ENCODE data around the gene ADAMTSL5. TPM values are rescaled to one million over a fixed set of nuclear protein-coding genes. Genes with fewer than 3 reads are reported as not detected.

ADAMTSL5 gene
- total RNA-seq, 2 donors from 2014 or later, result 2.2 to 7.3 TPM

GRCh38 chr19:1460033-1460995 is 52.5 kb downstream of the ADAMTSL5 start:
- H3K27me3 ChIP-seq, result peaks cover 29% of the 10 kb centered on the region
- DNase-seq, result no peak

GRCh38 chr19:1459479-1459878 is 53.3 kb downstream of the ADAMTSL5 start:
- Histone ChIP-seq H3K4me1 (peaks cover 3% of the 10 kb centered on the region), H3K9me3 (no peaks in the 10 kb centered on the region), H3K9ac (ENCODE audit: low read depth in 2 of 2, low read length in 2 of 2) (no peak overlapping the region), H3K36me3 (no peaks in the 10 kb centered on the region), H3K4me3 (no peak overlapping the region), H3K27me3 (peaks cover 30% of the 10 kb centered on the region), H3K27ac (no peak overlapping the region)
- intact Hi-C loops (cut with DNase I), result no loop called here
- DNase-seq, result no peak
- TF ChIP-seq CTCF (IDR thresholded peaks at IDR 0.05), result no peak

More at GRCh38 chr19:1460033-1460995, 52.5 kb downstream of the ADAMTSL5 start:
- no peak for TF ChIP-seq CTCF (IDR thresholded peaks at IDR 0.05)
- Histone ChIP-seq H3K4me1 (no peaks in the 10 kb centered on the region), H3K9ac (ENCODE audit: low read depth in 2 of 2, low read length in 2 of 2) (no peak overlapping the region), H3K36me3 (no peaks in the 10 kb centered on the region), H3K27ac (no peak overlapping the region), H3K4me3 (no peak overlapping the region), H3K9me3 (no peaks in the 10 kb centered on the region)
- intact Hi-C loops (cut with DNase I), result no loop called here

- no peak overlapping the region for H3K4me3 ChIP-seq
- H3K9ac ChIP-seq (ENCODE audit: low read depth in 2 of 2, low read length in 2 of 2), result no peak overlapping the region
- no peaks in the 10 kb centered on the region for H3K9me3 ChIP-seq
- peaks cover 3% of the 10 kb centered on the region for H3K4me1 ChIP-seq
- no peaks in the 10 kb centered on the region for H3K36me3 ChIP-seq
- intact Hi-C loops (cut with DNase I), result no loop called here
- no peak overlapping the region for H3K27ac ChIP-seq
- H3K27me3 ChIP-seq, result peaks cover 46% of the 10 kb centered on the region
- no peak for DNase-seq
- no peak for TF ChIP-seq CTCF (IDR thresholded peaks at IDR 0.05)
Observed at GRCh38 chr19:1457892-1458291, 54.9 kb downstream of the ADAMTSL5 start.

GRCh38 chr19:1457031-1457739 is 55.6 kb downstream of the ADAMTSL5 start:
- H3K9ac ChIP-seq (ENCODE audit: low read depth in 2 of 2, low read length in 2 of 2), result no peak overlapping the region
- no peak overlapping the region for H3K27ac ChIP-seq
- H3K4me1 ChIP-seq, result peaks cover 3% of the 10 kb centered on the region
- H3K27me3 ChIP-seq, result peaks cover 53% of the 10 kb centered on the region
- H3K9me3 ChIP-seq, result no peaks in the 10 kb centered on the region
- intact Hi-C loops (cut with DNase I), result no loop called here
- no peak overlapping the region for H3K4me3 ChIP-seq
- TF ChIP-seq CTCF (IDR thresholded peaks at IDR 0.05), result no peak
- no peaks in the 10 kb centered on the region for H3K36me3 ChIP-seq
- DNase-seq, result no peak

- Histone ChIP-seq H3K27ac (no peak overlapping the region), H3K36me3 (no peaks in the 10 kb centered on the region), H3K27me3 (peaks cover 62% of the 10 kb centered on the region), H3K9ac (ENCODE audit: low read depth in 2 of 2, low read length in 2 of 2) (no peak overlapping the region), H3K4me1 (peaks cover 3% of the 10 kb centered on the region), H3K9me3 (no peaks in the 10 kb centered on the region), H3K4me3 (no peak overlapping the region)
- intact Hi-C loops (cut with DNase I), result no loop called here
- no peak for DNase-seq
- no peak for TF ChIP-seq CTCF (IDR thresholded peaks at IDR 0.05)
Observed at GRCh38 chr19:1456121-1456900, 56.5 kb downstream of the ADAMTSL5 start.

Data from colonic mucosa (tissue), 4 donors.